Epidermal melanocyte (primary cell): ENCODE measurements around the gene ZBTB2.
"Not testable (repeated sequence)": the region's sequence is repeated elsewhere in the genome, so short reads cannot be mapped to it uniquely, and the experiment has no call there.

Experiments
- DNase-seq: peaks from one replicate; pipeline ENCODE4 v3.0.0; 2011; ENCODE audit warnings: low spot score; ENCODE audit not compliant: insufficient read length

Gene ZBTB2

DNA sequence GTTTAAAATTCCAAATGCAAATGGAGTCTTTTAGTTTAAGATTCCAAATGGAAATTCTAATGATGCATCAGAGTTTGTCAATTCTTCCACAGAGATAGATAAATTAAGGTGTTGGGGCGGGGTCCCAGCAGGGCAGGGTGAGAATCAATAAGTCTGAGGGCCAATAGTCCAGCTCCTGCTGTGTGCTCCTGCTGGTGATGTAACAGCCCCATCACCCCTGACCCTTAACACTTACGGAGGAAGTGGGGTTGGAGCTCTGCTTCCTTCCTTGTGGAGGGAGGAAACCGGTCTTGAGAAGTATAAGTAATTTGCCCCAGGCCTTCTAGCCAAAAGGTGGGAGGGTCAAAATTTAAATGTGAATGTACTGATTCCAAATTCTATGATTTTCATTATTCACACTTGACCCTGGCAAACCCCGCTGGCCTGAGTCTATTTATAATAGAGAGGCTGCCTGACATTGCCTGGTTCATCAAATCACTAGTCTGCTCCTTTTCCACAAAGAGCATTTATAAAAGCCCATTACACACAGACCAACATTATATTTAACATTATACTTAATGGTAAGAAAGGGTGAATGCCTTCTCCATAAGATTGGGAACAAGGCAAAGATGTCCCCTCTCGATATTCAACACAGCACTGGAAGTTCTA lies 17.2 kb downstream of the ZBTB2 start:
- no peak for DNase-seq

- DNase-seq = no peak
Observed at GRCh38 chr6:151372164-151372563, 19.2 kb downstream of the ZBTB2 start.

DNA sequence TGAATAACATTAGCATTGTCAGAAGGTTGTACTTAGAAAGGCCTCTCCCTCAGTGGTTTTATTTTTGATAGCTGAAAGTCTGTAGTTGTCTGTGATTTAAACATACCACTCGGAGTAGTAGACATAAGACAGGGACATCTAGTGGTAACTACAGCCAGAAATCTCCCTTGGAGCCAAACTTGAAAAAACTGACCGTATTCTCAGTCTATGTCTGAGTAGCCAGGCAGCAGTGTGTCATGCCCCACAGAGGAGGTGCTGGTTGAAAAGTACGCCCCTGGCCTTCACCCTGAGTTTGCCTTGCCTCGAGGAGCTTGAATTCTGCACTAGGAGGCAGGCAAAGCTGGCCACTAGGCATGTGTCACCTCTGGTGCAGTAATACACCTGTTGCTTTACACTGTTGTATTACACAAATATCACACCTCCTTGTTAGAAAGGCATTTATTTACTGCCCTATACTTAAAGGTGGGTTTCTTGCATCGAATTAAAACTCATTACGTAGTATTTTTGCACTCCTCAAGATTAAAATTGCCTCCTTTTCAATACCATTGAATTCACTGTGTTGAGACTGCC lies 20.8 kb downstream of the ZBTB2 start:
- DNase-seq = no peak

GRCh38 chr6:151365233-151365632 lies 26.1 kb downstream of the ZBTB2 start:
- no peak for DNase-seq

DNA sequence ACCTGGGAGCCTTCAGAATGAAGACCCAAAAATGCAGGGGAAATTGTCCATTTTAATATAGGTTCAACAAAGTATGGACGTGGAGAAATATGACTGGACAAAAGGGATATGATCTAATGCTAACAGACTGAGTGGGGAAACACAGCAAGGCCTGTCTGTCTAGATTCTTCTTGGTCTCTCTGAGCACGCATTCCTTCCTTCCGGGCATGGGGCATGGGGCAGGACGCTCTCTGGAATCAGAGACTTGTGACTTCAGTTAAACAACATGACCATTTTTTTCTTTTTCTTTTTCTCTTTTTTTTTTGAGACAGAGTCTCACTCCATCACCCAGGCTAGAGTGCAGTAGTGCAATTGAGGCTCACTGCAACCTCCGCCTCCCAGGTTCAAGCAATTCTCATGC lies 31.9 kb downstream of the ZBTB2 start:
- peak; percentile 47 for DNase-seq

GRCh38 chr6:151358475-151358874 lies 32.9 kb downstream of the ZBTB2 start:
- DNase-seq = no peak

GRCh38 chr6:151357758-151358436 lies 33.5 kb downstream of the ZBTB2 start:
- no peak for DNase-seq

- DNase-seq = not testable (repeated sequence)
Observed at GRCh38 chr6:151356983-151357382, 34.4 kb downstream of the ZBTB2 start.

DNA sequence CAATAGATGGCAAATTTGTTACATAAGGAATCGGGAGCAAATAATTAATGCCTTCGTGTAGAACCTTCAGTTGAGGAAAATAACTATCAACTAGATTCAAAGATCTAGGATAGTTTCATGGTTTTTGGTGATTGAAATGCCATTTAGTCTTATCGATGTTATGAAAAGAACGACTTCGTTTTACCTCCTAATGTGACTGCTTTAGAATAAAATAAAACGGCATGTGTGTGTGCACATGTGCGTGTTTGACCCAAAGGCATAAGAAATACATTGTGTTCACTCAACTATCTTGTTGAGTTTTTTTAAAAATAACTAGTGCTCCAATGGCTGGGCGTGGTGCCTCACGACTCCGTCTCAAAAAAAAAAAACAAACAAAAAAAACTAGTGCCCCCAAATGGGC lies 37.6 kb downstream of the ZBTB2 start:
- no peak for DNase-seq

GRCh38 chr6:151352410-151353396 lies 38.7 kb downstream of the ZBTB2 start:
- DNase-seq = no peak

GRCh38 chr6:151351731-151352130 lies 39.6 kb downstream of the ZBTB2 start:
- no peak for DNase-seq

DNA sequence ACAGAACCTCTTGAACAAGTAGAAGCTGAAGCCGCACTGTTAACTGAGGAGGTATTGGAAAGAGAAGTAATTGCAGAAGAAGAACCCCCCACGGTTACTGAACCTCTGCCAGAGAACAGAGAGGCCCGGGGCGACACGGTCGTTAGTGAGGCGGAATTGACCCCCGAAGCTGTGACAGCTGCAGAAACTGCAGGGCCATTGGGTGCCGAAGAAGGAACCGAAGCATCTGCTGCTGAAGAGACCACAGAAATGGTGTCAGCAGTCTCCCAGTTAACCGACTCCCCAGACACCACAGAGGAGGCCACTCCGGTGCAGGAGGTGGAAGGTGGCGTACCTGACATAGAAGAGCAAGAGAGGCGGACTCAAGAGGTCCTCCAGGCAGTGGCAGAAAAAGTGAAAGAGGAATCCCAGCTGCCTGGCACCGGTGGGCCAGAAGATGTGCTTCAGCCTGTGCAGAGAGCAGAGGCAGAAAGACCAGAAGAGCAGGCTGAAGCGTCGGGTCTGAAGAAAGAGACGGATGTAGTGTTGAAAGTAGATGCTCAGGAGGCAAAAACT lies 40.1 kb downstream of the ZBTB2 start:
- DNase-seq = no peak

GRCh38 chr6:151350442-151351145 lies 40.8 kb downstream of the ZBTB2 start:
- DNase-seq = no peak

GRCh38 chr6:151349651-151350270 lies 41.6 kb downstream of the ZBTB2 start:
- DNase-seq = no peak

GRCh38 chr6:151342750-151343149 lies 48.6 kb downstream of the ZBTB2 start:
- DNase-seq = not testable (repeated sequence)

DNA sequence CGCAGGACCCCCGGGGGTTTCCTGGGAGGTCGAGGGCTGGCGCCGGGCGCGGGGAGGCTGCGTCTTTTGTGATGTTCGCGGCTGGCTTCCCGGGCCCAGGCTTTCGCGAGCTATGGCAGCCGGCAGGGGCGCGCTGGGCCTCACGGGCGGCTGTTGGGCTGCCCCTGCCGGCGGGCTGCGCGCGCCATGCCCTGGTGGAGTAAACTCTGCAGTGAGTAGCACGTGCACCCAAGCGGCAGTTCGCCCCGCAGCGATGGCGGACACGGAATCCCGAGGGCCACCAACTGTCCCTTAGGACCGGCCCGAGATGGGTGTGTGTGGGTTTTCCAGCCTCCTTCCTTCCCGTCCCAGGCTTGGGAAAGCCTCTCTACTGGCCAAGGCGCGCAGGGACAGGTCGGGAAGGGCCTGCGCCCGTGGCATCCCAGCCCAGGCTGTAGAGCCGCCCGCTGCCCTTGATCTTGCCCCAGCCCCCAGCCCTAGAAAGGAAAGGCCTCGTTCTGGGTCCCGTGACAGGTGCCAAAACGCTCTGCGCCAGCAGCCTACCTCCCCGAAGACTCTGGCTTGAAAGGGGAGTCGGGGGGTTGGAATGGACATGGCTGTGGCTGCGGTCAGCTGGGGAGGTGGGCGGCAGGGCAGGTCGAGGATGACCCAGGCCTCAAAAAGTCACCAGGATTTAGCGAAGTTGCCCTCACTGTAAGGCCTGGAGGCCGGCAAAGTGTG lies 49.7 kb downstream of the ZBTB2 start:
- no peak for DNase-seq

GRCh38 chr6:151340219-151340978 lies 51.0 kb downstream of the ZBTB2 start:
- DNase-seq = no peak

- no peak for DNase-seq
Observed at GRCh38 chr6:151339369-151339768, 52.0 kb downstream of the ZBTB2 start.

GRCh38 chr6:151338651-151339200 lies 52.6 kb downstream of the ZBTB2 start:
- no peak for DNase-seq
